Measurements from ENCODE around the gene SERPINE3.

DNA sequence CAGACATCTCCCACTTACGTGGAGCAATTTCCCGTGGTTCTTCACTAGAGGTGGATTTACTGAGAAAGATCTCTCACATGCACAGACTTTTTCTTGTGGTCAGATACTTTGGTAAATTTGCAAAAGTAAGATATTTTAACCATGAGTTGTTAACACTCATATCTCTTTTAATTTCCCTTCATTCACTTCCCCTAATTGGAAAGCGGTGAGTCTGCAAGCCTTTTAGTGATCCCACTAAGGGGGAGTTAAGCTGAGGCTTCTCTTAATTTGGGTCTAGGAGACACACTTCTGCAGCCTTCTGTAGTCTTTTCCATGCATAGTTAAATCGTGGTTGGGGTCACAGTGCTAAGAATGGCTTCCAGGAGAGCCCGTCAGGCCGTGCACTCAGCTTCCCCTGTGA is 30.7 kb upstream of the SERPINE3 start:
- TF ChIP-seq, protein P1, sequence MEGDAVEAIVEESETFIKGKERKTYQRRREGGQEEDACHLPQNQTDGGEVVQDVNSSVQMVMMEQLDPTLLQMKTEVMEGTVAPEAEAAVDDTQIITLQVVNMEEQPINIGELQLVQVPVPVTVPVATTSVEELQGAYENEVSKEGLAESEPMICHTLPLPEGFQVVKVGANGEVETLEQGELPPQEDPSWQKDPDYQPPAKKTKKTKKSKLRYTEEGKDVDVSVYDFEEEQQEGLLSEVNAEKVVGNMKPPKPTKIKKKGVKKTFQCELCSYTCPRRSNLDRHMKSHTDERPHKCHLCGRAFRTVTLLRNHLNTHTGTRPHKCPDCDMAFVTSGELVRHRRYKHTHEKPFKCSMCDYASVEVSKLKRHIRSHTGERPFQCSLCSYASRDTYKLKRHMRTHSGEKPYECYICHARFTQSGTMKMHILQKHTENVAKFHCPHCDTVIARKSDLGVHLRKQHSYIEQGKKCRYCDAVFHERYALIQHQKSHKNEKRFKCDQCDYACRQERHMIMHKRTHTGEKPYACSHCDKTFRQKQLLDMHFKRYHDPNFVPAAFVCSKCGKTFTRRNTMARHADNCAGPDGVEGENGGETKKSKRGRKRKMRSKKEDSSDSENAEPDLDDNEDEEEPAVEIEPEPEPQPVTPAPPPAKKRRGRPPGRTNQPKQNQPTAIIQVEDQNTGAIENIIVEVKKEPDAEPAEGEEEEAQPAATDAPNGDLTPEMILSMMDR (conservative IDR thresholded peaks at IDR 0.05 in 1 of 2, IDR thresholded peaks at IDR 0.05 in 1 of 2; ENCODE audit: low read depth in 1 of 2, low read length in 2 of 2), result no peak
- no peak for TF ChIP-seq EZH2 (IDR thresholded peaks at IDR 0.05; ENCODE audit: low read length, missing control alignments)
